NCI-H226 (cell line): Measurements from ENCODE around the gene TAX1BP1.
"Not testable (repeated sequence)": the region's sequence is repeated elsewhere in the genome, so short reads cannot be mapped to it uniquely, and the experiment has no call there.

Experiments
- DNase-seq: peaks from one replicate; pipeline ENCODE4 v3.0.0-alpha.2; 2015

TAX1BP1 gene

GRCh38 chr7:27739301-27739908 is 557 bp upstream of the TAX1BP1 start:
- no peak for DNase-seq

GRCh38 chr7:27740449-27741086 is 606 bp downstream of the TAX1BP1 start:
- peak; percentile 96 for DNase-seq

- not testable (repeated sequence) for DNase-seq
These were observed 2.2 kb downstream of the TAX1BP1 start for GRCh38 chr7:27742091-27742710.

- DNase-seq = peak; percentile 98
These were observed 5.2 kb downstream of the TAX1BP1 start for GRCh38 chr7:27745064-27745583.

GRCh38 chr7:27746486-27746885 is 6.5 kb downstream of the TAX1BP1 start:
- DNase-seq = no peak

- DNase-seq = no peak
These were observed 7.0 kb downstream of the TAX1BP1 start for GRCh38 chr7:27746978-27747377.

GRCh38 chr7:27747589-27748368 is 7.8 kb downstream of the TAX1BP1 start:
- DNase-seq = no peak

GRCh38 chr7:27750316-27750715 is 10.4 kb downstream of the TAX1BP1 start:
- DNase-seq = no peak

- no peak for DNase-seq
These were observed 12.1 kb downstream of the TAX1BP1 start for GRCh38 chr7:27751888-27752660.

GRCh38 chr7:27753863-27754262 is 13.9 kb downstream of the TAX1BP1 start:
- DNase-seq = no peak

- DNase-seq = no peak
These were observed 16.3 kb downstream of the TAX1BP1 start for GRCh38 chr7:27756298-27756697.

GRCh38 chr7:27759491-27759890 is 19.5 kb downstream of the TAX1BP1 start:
- DNase-seq = no peak

- no peak for DNase-seq
These were observed 22.1 kb downstream of the TAX1BP1 start for GRCh38 chr7:27762062-27762461.

- DNase-seq = peak; percentile 43
These were observed 24.1 kb downstream of the TAX1BP1 start for GRCh38 chr7:27763983-27764508.

GRCh38 chr7:27765841-27766240 is 25.9 kb downstream of the TAX1BP1 start:
- peak; percentile 71 for DNase-seq

- DNase-seq = peak; percentile 87
These were observed 27.4 kb downstream of the TAX1BP1 start for GRCh38 chr7:27767374-27767773.

GRCh38 chr7:27771111-27771510 is 31.1 kb downstream of the TAX1BP1 start:
- DNase-seq = peak; percentile 87

GRCh38 chr7:27774717-27775328 is 34.9 kb downstream of the TAX1BP1 start:
- no peak for DNase-seq

- no peak for DNase-seq
These were observed 35.8 kb downstream of the TAX1BP1 start for GRCh38 chr7:27775782-27776181.

- DNase-seq = no peak
These were observed 37.7 kb downstream of the TAX1BP1 start for GRCh38 chr7:27777662-27778061.

GRCh38 chr7:27779873-27780272 is 39.9 kb downstream of the TAX1BP1 start:
- no peak for DNase-seq

GRCh38 chr7:27781188-27781587 is 41.2 kb downstream of the TAX1BP1 start:
- no peak for DNase-seq
